DMS53 (cell line): Measurements from ENCODE around the gene PTPRN2.

Experiments
- DNase-seq: peaks from one replicate; lab custom pipeline; 2025; lab: John Stamatoyannopoulos, UW

The PTPRN2 gene

DNA sequence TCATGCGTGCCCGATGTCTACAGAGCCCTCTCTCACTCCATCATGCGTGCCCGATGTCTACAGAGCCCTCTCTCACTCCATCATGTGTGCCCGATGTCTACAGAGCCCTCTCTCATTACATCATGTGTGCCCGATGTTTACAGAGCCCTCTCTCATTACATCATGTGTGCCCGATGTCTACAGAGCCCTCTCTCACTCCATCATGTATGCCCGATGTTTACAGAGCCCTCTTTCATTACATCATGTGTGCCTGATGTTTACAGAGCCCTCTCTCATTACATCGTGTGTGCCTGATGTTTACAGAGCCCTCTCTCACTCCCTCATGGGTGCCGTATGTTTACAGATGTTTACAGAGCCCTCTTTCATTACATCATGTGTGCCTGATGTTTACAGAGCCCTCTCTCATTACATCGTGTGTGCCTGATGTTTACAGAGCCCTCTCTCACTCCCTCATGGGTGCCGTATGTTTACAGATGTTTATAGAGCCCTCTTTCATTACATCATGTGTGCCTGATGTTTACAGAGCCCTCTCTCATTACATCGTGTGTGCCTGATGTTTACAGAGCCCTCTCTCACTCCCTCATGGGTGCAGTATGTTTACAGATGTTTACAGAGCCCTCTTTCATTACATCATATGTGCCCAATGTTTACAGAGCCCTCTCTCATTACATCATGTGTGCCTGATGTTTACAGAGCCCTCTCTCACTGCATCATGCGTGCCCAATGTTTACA lies 739.7 kb downstream of the PTPRN2 start:
- DNase-seq, result peak; percentile 43

DNA sequence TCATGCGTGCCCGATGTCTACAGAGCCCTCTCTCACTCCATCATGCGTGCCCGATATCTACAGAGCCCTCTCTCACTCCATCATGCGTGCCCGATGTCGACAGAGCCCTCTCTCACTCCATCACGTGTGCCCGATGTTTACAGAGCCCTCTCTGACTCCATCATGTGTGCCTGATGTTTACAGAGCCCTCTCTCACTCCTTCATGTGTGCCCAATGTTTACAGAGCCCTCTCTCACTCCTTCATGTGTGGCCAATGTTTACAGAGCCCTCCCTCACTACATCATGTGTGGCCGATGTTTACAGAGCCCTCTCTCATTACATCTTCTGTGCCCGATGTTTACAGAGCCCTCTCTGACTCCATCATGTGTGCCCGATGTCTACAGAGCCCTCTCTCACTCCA lies 740.9 kb downstream of the PTPRN2 start:
- peak; percentile 58 for DNase-seq

DNA sequence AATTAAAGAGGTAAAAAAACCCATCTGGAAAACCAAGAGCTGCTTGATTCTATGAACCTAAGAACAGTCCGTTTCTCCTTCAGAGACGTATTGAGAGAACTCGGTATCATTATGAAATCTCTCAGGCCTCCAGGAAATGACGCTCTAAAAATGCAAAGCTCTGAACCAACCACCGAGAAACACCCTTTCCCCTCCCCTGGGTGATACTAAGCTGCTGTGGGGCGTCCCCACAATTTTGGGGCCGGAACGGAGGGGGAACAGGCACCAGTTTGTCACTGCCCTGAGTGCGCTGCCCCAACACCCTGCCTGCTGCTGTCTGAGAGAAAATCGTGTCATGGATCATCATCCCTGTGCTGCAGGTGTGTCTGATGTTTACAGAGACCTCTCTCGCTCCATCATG lies 741.4 kb downstream of the PTPRN2 start:
- DNase-seq, result peak; percentile 36

DNA sequence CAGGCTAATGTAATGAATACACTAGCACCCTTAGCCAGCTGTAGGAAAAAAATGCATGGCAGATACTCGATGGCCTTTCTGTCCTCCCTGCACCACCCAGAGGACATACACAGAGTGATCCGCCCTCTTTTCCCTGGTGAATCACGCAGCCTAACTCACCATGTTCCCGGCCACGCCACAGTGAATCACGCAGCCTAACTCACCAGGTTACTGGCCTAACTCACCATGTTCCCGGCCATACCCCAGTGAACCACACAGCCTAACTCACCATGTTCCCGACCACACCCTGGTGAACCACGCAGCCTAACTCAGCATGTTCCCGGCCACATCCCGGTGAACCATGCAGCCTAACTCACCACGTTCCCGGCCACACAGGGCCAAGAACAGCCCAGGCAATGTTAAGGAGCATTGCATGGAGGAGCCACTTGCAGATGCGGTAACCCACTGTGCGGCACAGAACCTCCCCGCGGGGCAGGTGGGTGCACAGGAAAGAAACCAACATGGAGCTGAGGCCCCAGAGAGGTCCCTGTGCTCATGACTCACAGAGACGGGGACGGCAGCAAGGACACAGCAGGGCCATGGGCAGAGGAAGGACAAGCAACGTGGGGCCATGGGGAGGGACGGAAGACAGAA lies 742.3 kb downstream of the PTPRN2 start:
- no peak for DNase-seq

DNA sequence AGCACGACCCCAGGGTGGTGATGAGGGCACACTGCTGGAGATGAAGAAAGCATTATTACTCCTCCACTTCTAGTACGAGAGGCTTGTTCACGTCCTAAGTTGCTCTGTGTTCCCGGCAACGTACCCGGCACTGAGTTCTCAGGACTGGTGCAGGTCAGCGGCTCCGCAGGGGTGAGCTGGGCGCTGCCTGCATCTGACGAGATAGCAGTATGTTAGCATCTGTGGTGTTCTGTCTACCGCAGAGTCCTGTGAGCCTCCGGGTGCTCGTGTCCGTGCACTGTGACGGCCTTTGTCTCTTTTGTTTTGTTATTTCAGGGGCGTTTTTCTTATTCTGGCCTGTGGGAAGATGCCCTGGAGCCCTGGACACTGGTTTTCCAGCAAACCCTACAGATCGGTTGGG lies 743.0 kb downstream of the PTPRN2 start:
- DNase-seq, result no peak

DNA sequence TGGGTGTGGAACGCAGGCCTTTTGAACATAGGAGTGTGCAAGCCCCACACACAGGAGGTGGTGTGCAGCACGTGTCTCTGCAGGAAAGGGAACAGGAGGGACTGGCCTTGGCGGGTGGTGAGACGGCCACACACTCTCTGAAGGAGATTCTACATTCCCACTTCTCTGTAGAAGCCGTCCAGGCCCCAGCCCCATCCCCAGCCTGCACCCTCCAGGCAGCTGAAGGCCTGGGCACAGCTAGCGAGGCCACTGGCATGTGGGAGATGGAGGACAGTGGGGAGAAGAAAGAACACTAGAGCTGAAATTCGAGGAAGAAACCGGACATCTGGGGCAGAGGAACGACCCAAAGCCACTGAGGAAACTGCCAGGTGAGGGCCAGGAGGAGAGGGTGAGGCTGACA lies 743.5 kb downstream of the PTPRN2 start:
- DNase-seq, result no peak

DNA sequence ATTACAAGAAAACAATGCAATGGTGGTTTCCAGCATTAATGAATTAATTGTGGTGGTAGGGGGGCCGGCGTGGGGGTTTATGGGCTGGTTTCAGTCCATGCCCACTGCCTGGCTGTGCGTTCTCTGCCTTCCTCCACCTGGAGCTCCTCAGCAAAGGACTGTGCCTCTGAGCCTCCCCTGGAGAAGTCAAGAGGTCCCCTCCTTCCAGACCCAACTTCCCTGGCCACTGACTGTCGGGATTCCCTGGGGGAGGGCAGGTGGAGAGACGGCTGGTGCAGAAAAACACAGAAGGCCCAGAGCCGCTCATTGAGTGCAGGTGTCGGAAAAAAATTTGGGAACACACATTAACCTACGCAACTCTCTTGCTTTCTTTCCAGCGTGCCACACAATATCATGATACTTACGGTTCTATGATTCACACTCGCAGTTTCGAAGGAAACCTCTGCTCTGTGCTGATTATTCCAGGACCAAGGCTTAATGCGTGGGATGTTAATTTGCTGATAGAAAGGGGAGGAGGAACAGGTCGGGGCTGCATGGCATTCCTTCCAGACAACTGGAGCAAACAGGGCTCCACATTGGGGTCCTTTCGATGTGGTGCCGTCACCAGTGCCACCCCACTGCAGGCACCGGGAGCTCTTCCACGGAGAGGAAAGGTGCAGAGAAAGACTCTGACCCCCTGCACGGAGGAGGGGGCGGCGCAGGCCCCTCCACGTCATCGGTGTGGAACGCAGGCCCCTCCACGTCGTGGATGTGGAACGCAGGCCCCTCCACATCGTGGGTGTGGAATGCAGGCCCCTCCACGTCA lies 744.1 kb downstream of the PTPRN2 start:
- no peak for DNase-seq

DNA sequence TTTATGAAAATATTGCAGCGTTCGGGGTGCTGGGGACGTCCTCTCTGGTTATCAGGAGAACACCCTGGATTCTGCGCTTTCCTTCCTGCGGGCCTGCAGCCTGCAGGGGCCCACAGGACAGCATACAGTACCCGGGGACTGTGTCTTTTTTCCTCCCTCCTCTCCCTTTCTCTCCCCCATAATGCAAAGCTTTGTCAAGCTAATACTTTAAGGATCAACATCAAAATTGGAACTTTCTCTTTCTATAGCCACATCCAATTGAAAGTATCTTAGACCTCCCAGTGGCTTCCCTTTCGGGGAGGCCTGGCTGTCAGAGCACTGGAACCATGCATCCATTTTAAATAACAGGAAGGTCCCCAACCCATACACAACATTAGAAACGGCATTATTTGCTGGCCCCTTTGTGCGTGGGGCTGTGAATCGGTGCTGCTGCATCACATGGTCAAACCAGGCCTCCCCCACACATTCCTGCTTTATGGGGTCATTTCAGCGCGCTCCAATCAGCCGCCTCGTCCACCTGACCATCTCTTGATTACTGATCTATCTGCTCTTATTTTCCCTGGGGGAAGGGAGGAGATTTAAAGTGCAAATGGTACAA lies 745.8 kb downstream of the PTPRN2 start:
- DNase-seq, result no peak

DNA sequence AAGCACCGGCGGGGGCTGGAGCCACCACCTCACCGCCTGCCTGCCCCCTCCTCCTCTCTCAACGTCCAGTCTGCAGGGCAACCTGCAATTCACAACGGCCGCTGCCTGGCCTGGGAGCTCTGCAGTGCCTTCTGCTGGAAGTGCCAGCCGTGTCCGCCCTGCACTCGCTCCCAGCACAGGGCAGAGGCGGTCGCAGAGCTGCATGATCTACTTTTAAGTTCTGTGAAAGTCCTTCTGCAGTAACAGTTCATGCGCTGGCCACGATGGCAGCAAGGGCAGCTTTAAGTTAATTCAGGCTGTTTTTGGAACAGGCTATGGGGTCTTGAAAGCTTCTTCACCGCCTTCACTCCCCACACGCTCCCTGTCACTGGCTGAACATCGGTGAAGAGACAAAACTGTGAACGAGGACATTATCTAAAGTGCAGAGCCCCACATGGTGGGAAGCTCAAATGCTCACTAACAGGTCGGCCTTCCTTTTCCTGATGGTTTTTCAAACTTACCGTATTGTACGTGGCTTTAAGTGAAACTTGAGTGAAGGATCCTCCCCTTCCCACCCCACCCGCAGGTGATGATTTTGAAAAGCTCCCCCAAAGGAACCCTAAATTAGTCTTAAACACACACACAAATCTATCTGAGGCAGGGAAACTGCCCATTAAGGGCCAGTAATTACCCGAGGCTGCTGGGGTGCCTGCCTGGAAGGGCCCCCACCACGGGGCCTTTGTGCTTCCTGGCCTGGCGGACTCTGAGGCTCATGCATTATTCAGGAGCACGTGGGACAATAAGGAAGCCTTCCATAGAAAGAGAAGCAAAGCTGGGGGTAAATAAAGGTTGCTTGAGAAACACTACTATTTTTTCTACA lies 746.5 kb downstream of the PTPRN2 start:
- no peak for DNase-seq

DNA sequence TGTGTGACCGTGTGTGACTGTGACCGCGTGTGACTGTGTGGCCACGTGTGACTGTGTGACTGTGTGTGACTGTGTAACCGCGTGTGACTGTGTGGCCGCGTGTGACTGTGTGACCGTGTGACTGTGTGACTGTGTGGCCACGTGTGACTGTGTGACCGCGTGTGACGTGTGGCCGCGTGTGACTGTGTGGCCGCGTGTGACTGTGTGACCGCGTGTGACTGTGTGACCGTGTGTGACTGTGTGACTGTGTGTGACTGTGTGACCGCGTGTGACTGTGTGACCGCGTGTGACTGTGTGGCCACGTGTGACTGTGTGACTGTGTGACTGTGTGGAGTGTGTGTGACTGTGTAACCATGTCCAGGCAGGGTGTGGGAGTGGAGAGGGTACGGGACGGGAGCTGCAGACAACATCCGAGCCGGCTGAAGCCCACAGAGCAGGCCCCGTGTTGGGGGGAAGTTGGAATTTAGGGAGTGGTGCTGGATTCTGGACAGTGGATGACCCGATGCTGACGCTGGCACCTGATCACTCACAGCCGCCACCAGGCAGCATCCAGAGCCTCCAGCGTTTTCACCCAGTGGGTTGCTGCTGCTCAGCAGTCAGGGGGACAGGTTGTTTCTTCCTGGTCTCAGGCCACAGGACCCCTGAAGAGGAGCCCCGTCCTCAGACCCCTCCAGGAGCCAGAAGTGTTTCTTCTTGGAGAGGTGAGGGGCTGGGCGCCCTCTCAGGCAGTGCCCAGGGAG lies 747.3 kb downstream of the PTPRN2 start:
- DNase-seq, result no peak

DNA sequence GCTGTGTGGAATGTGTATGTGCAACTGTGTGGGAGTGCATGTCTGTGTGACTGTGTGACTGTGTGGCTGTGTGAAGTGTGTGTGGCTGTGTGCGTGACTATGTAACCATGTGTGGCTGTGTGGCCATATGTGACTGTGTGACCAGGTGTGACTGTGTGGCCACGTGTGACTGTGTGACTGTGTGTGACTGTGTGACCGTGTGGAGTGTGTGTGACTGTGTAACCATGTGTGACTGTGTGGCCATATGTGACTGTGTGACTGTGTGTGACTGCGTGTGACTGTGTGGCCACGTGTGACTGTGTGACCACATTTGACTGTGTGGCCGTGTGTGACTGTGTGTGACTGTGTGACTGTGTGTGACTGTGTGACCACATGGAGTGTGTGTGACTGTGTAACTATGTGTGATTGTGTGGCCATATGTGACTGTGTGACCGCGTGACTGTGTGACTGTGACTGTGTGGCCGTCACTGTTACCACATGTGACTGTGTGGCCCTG lies 747.9 kb downstream of the PTPRN2 start:
- no peak for DNase-seq

DNA sequence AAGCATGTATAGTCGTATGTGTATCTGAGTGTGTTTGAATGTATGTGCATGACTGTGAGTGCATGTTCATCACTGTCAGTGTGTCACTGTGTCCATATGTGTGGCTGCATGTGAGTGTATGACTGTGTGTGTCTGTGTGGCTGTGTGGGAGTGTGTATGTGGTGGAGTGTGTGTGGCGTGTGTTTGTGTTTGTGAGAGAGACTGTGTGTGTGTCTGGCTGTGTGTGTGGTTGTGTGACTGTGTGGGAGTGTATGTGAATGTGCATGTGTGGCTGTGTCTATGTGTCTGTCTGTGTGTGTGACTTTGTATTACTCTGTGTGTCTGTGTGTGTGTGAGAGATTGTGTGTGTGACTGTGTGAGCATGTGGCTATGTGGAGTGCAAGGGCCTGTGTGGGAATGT lies 748.4 kb downstream of the PTPRN2 start:
- no peak for DNase-seq

DNA sequence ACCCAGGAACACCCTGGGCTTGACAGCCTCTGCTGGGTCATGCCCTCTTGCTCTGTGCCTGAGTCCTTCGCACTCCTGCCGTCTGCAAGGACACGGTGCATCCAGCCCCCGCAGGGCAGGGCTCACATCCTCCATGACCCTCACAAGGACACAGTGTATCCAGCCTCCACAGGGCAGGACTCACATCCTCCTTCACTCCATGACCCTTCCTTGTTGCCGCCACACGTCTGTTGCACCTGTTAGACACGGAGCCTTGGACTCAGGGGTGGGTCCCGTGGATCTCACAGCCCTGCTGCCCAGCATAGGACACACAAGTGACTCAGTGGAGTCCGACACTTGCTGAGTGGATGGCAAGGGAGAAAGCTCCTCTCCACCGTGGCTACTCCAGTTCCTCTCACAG lies 750.1 kb downstream of the PTPRN2 start:
- no peak for DNase-seq

DNA sequence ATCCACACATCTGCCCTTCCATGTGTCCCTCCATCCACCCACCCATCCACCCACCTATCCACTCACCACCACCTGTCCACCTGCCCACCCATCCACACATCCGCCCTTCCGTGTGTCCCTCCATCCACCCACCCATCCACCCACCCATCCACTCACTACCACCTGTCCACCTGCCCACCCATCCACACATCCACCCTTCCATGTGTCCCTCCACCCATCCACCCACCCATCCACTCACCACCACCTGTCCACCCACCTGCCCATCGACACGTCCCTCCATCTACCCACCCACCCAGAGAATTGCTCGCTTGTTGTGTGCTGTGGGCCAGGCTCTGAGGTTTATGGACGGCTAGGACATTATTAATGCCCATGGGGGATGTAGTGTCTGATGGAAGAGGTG lies 750.6 kb downstream of the PTPRN2 start:
- no peak for DNase-seq

DNA sequence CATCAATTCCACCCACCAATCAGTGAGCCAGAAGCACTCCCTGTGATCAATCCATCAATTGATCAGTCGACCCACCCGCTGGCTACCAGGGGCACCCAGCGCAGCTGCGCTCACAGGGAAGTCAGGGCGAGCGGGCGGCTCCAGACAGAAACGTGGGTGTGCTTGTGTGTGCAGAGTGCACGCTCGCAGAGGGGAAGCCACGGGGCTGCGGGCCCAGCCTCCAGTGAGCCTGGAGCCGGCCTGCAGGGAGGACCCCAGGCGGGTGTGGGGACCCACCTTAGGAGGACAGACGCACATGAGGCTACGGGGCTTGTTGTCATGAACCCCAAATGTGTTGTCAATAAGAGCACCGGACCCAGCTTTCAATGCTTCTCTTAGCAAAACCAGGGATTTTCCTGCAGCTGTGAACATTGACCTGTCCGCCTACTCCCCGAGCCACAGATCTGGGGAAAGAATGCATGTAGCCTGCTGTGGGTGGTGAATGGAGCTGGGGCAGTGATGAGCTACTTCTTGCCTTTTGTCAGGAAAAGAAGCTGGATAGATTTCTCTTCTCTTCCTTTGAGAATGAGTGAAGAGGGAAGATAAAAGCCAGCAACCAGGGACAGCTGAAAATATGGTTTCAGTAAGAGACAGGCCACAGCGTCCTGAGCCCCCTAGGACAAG lies 753.0 kb downstream of the PTPRN2 start:
- DNase-seq, result no peak

DNA sequence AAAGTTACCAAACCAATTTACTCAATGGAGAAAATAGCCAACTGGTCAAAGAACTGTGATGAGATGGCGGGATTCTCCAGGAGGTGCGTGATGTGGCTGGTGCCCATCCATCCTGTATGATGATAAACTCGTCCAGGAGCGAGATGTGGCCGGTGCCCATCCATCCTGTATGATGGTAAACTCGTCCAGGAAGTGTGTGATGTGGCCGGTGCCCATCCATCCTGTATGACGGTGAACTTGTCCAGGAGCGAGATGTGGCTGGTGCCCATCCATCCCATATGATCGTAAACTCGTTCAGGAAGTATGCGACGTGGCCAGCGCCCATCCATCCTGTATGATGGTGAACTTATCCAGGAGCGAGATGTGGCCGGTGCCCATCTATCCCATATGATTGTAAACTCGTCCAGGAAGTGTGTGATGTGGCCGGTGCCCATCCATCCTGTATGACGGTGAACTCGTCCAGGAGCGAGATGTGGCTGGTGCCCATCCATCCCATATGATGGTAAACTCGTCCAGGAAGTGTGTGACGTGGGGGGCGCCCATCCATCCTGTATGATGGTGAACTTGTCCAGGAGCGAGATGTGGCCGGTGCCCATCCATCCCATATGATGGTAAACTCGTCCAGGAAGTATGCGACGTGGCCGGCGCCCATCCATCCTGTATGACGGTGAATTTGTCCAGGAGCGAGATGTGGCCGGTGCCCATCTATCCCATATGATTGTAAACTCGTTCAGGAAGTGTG lies 754.6 kb downstream of the PTPRN2 start:
- no peak for DNase-seq

DNA sequence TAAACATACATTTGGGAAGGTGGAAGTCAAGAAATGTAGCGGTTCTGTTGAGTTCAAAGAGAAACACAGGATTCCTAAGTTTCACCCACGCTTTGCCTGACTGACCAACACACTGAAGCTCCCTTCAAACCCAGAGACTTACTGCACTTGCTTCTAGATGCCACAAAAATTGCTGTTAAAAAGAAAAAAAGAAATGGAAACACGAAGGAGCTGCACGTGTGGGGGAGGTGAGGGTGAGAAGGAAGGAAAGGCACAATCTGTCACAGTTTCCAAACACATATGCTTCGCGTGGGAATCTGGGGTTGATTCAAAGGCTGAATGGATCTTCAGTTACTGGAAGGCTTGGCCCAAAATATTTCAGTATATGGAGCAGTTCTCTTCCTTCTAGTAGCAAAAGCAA lies 755.2 kb downstream of the PTPRN2 start:
- DNase-seq, result no peak

DNA sequence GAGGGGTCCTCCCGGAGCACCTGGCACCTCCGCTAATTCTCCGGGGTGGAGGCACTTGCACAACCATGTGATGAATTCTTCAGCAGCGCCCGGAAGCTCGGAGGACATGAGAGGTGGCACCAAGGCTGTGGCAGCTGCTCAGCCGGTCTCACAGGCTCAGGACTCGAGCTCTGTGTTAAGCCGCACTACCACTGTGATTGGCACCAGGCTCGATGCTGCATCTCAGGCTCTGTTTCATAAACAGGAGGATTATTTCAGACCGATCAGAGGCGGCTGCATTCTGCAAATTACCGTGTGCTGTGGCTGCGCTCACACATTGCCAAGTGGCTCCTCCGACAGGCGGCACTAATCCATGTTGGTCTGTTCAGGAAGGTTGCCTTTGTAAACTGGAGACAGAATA lies 755.6 kb downstream of the PTPRN2 start:
- no peak for DNase-seq

DNA sequence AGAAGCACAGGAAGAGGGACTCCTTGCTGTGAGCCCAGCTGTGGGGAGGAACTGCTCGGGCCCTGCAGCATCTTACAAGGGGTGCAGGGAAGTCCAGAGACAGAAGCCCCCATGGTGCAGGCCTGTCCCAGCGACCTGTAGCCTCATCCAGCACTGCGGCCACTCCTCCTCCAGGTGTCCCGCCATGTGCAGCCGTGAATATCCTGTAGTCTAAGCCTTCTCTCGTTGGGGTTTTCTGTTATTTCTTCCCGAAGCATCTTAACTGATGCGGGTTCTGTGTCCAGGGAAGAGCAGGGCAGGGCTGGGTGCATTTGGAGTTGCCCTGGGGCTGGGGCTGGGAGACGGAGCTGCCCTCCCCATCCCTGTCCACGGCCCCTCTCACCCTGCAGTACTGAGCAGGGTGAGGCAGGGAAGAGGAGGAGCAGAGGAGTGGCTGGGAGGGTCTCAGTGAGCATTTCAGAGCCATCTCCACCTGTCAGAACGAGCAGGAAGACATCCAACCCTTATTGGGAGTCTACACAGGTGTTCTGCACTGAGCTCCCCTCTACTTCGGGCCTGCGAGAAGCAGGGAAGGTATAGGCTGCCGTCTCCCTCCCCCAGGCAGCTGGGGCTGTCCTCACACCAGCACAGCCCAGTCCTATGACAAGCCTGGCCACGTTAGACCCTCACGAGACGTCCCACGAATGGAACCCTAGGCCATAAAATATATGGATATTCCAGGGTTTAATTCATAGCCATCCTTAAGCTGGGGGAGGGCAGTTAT lies 756.3 kb downstream of the PTPRN2 start:
- no peak for DNase-seq
